HuH-7.5 (cell line): ENCODE results near the gene ERH.
"Not testable (repeated sequence)": the region's sequence is repeated elsewhere in the genome, so short reads cannot be mapped to it uniquely, and the experiment has no call there.

Source experiments
- DNase-seq: peaks from one replicate; pipeline ENCODE4 v3.0.0; 2011; ENCODE audit warnings: low spot score

Gene ERH

GRCh38 chr14:69398053-69398817 is at the start of gene ERH, which contains the start of gene SLC39A9:
Gene ERH (minus strand): TSS chr14:69398299. CDS start chr14:69398233, 66 bp downstream.
Gene SLC39A9 (plus strand): TSS chr14:69398692. CDS start chr14:69399370, 678 bp downstream.
- peak; percentile 73 for DNase-seq

GRCh38 chr14:69443296-69443805 is 45.3 kb upstream of the ERH start:
- DNase-seq: no peak

- DNase-seq: no peak
Measured at GRCh38 chr14:69441948-69442347, 43.8 kb upstream of the ERH start.

DNA sequence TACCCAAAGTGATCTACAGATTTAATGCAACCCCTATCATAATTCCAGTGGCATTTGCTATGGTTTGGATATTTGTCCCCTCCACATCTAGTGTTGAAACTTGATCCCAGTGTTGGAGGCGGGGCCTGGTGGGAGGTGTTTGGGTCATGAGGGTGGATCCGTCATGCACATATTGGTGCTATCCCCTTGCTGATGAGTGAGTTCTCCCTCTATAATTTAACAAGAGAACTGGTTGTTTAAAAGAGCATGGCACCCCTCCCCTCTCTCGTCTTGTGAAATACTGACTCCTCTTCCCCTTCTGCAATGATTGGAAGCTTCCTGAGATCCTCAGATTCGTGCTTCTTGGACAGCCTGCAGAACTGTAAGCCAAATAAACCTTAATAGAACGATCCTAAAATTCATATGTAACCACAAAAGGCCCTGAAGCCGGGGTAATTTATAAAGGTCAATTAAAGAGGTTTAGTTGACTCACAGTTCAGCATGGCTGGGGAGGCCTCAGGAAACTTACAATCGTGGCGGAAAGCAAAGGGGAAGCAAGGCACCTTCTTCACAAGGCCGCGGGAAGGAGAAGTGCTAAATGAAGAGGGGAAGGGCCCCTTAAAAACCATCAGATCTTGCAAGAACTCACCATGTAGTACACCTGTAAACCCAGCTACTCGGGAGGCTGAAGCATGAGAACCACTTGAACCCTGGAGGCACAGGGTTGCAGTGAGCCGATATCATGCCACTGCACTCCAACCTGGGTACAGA is 41.6 kb upstream of the ERH start:
- no peak for DNase-seq

GRCh38 chr14:69432364-69432763 is 34.3 kb upstream of the ERH start:
- DNase-seq: no peak

- no peak for DNase-seq
Measured at GRCh38 chr14:69430306-69430939, 32.3 kb upstream of the ERH start.

GRCh38 chr14:69429643-69430042 is 31.5 kb upstream of the ERH start:
- DNase-seq: no peak

DNA sequence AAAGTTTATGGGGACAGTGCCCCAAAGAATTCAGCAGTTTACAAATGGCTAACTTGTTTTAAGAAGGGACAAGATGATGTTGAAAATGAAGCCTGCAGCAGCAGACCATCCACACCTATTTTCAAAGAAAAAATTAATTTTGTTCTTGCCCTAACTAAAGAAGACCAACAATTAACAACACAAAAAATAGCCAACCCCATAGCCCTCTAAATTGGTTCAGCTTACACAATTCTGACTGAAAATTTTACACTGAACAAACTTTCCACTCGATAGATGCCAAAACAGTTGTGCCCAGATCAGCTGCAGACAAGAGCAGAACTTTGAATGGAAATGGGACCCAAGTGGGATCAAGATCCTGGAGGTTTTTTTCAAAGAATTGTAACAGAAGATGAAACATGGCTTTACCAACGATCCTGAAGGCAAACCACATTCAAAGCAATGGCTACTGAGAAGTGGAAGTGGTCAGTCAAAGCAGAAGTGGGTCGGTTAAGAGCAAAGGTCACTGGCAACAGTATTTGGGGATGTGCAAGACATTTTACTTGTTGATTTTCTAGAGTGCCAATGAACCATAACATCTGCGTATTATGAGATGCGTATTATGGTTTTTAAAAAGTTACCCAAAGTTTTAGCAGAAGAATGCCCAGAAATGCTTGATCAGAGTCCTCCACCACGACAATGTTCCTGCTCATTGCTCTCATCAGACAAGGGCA is 30.3 kb upstream of the ERH start:
- no peak for DNase-seq

DNA sequence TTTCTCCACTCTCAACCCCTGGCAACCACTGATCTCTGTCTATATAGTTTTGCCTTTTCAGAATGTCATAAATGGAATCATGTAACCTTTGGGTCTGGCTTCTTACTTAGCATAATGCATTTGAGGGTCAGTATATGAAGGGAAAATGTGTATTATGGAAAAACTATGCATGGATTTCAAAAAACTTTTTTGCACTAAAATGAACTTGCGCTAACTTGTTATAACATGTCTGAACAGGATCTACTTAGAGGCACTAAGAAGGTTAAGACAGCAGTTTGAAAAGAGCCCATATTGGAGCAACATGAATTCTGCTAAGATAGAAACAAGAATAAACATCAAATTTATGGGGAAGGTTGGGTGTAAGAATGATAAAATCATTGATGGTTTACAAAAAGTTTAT is 29.5 kb upstream of the ERH start:
- no peak for DNase-seq

GRCh38 chr14:69424149-69424923 is 26.2 kb upstream of the ERH start:
- no peak for DNase-seq

- DNase-seq: no peak
Measured at GRCh38 chr14:69423279-69423678, 25.2 kb upstream of the ERH start.

- DNase-seq: not testable (repeated sequence)
Measured at GRCh38 chr14:69416087-69416486, 18.0 kb upstream of the ERH start.

DNA sequence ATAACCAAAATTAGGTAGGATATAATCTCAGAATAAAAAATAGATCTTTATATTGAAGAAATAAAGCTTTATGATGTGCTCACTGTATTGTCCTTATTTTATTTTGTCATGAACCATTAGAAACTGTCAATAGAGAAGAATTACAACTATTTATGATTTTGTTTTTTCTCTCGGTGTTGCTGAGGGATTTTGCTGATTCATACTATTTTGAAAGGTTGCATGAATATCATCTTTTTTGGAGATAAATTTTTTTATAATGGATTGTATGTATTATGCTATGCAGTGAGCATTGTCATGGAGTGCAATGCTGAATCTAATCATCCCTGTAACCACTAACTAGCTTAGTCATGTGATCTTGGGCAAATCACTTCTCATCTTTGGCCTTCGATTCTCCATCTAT is 15.4 kb upstream of the ERH start:
- no peak for DNase-seq

GRCh38 chr14:69408331-69408960 is 10.3 kb upstream of the ERH start:
- DNase-seq: no peak

DNA sequence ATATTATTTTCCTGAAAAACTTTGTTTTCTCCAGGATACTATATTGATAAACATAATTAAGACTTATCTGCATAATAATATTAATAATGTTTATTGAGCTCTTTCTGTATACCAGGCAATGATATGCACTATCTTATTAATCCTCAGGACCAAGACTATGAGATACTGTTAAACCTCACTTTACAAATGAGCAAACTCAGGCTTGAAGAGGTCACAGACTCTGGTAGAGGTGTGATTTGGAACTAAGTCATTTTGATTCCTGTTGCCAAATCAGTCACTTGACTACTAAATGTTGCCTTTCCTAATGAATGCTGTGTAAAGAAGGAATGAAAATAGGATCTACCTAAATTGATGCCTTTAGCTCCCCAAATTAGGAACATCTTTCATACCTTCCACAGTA is 7.7 kb upstream of the ERH start:
- no peak for DNase-seq

- DNase-seq: no peak
Measured at GRCh38 chr14:69404883-69405282, 6.8 kb upstream of the ERH start.

DNA sequence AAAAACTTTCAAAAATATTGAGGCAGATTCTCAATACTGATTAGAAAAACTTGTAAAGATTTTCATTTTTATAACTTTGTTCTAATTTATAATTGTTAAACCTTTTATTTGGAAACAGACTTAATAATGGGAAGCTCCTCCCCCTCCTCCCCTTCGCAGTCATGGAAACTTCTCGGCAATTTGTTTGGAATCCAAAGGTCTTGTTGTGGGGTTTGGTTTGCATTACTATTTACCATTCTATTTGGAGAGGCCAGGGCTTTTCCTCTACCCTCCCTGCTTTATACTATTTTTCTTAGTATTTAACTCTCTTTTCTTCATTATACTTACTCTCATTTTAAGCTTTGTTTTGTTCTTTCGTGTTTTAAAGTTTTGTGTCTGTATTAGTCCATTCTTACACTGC is 6.4 kb upstream of the ERH start:
- DNase-seq: no peak

DNA sequence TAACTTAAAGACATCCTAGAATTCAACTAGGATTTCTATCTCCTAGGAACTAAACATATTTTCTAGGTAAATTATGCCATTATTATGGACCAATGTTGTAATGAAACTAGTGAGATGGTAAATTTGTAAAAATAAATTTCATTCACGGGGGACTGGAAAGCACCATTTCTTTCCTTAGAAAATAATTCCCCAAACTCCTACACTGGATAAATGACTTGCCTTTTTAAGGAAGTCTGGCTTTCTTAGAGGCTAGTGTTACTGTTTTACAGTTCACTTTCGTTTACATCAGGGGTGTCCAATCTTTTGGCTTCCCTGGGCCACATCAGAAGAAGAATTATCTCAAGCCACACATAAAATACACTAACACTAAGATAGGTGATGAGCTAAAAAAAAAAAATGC is 3.7 kb upstream of the ERH start:
- no peak for DNase-seq

GRCh38 chr14:69400154-69400553 is 2.1 kb upstream of the ERH start:
- DNase-seq: no peak

- no peak for DNase-seq
Measured at GRCh38 chr14:69399750-69400149, 1.7 kb upstream of the ERH start.

- DNase-seq: no peak
Measured at GRCh38 chr14:69398818-69399210, 715 bp upstream of the ERH start.
